OCI-LY7 (cell line): Measurements from ENCODE around the gene RANBP17.

Experiments
- EZH2phosphoT487 ChIP-seq: fragments of 200-600 bp; sonication (generic); IDR thresholded peaks from 2 replicates; pipeline ENCODE4 v1.6.1; 2018; ENCODE audit warnings: low read depth, borderline replicate concordance, mild to moderate bottlenecking, mixed run types, antibody characterized with exemption, low read length, moderate library complexity, mixed read lengths
- TF ChIP-seq, protein P1 (sequence below): fragments of 200-600 bp; sonication (generic); conservative IDR thresholded peaks from 2 replicates; pipeline ENCODE4 v1.5.1; 2014; ENCODE audit warnings: mild to moderate bottlenecking, antibody characterized with exemption, low read length, moderate library complexity, mixed read lengths

GRCh38 chr5:170874017-170874416, 12.2 kb downstream of the RANBP17 start:
- TF ChIP-seq, protein P1, sequence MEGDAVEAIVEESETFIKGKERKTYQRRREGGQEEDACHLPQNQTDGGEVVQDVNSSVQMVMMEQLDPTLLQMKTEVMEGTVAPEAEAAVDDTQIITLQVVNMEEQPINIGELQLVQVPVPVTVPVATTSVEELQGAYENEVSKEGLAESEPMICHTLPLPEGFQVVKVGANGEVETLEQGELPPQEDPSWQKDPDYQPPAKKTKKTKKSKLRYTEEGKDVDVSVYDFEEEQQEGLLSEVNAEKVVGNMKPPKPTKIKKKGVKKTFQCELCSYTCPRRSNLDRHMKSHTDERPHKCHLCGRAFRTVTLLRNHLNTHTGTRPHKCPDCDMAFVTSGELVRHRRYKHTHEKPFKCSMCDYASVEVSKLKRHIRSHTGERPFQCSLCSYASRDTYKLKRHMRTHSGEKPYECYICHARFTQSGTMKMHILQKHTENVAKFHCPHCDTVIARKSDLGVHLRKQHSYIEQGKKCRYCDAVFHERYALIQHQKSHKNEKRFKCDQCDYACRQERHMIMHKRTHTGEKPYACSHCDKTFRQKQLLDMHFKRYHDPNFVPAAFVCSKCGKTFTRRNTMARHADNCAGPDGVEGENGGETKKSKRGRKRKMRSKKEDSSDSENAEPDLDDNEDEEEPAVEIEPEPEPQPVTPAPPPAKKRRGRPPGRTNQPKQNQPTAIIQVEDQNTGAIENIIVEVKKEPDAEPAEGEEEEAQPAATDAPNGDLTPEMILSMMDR, result no peak
- no peak for TF ChIP-seq EZH2phosphoT487
